Measurements from ENCODE around the gene TNS1. TPM values are rescaled to one million over a fixed set of nuclear protein-coding genes. Genes with fewer than 3 reads are reported as not detected.

The TNS1 gene
- total RNA-seq, 1 donor from 2014 or later, result 219 TPM

DNA sequence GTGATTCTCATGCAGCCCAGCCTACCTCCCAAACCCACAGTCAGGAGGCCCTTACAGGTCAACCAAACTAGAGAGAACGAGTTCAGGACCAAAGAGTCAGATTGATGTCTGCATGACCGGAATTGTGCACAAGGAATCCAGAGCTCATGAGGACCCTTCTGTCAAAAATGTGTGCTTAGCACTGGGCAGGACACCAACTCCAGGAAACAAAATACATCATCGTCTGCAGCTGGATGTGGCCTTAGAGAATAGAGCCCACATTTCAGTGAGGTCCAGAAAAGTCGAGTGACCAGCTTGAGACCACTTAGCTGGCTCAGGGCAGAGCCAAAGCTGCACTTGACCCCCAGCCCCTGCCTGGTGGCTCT, 3.2 kb downstream of the TNS1 start:
- Mint-ChIP-seq H3K27me3 (ENCODE audit: low read depth, unreplicated experiment) (peaks cover 2% of the 10 kb centered on the region), H3K9me3 (ENCODE audit: unreplicated experiment) (peaks cover 2% of the 10 kb centered on the region), H3K4me1 (ENCODE audit: low read depth, unreplicated experiment) (peaks cover 53% of the 10 kb centered on the region), H3K4me3 (ENCODE audit: unreplicated experiment) (no peak overlapping the region), H3K27ac (ENCODE audit: unreplicated experiment) (no peak overlapping the region), H3K36me3 (ENCODE audit: low read depth, unreplicated experiment) (peaks cover 15% of the 10 kb centered on the region)
- FAIRE-seq, result no peak
- H2AFZ ChIP-seq (ENCODE audit: low read depth, low read length), result no peak overlapping the region
- peaks cover 21% of the 10 kb centered on the region for H4K20me1 ChIP-seq (ENCODE audit: insufficient read depth, low read length)
- no peaks in the 10 kb centered on the region for H3K27me3 ChIP-seq (ENCODE audit: insufficient read depth, low read length)
- H3K4me1 ChIP-seq (ENCODE audit: insufficient read depth, low read length), result peaks cover 54% of the 10 kb centered on the region
- H3K9me3 ChIP-seq (ENCODE audit: insufficient read depth, low read depth, low read length), result no peaks in the 10 kb centered on the region
- no peak for TF ChIP-seq EZH2 (IDR thresholded peaks at IDR 0.05; ENCODE audit: insufficient read depth, low read length)
- TF ChIP-seq, protein P1, sequence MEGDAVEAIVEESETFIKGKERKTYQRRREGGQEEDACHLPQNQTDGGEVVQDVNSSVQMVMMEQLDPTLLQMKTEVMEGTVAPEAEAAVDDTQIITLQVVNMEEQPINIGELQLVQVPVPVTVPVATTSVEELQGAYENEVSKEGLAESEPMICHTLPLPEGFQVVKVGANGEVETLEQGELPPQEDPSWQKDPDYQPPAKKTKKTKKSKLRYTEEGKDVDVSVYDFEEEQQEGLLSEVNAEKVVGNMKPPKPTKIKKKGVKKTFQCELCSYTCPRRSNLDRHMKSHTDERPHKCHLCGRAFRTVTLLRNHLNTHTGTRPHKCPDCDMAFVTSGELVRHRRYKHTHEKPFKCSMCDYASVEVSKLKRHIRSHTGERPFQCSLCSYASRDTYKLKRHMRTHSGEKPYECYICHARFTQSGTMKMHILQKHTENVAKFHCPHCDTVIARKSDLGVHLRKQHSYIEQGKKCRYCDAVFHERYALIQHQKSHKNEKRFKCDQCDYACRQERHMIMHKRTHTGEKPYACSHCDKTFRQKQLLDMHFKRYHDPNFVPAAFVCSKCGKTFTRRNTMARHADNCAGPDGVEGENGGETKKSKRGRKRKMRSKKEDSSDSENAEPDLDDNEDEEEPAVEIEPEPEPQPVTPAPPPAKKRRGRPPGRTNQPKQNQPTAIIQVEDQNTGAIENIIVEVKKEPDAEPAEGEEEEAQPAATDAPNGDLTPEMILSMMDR (IDR thresholded peaks at IDR 0.05; ENCODE audit: insufficient read depth, low read depth, low read length), result no peak
- H3K79me2 ChIP-seq (ENCODE audit: insufficient read depth, low read length), result peaks cover 68% of the 10 kb centered on the region
- H3K27ac ChIP-seq (ENCODE audit: low read depth, low read length), result no peak overlapping the region
- H3K9ac ChIP-seq (ENCODE audit: low read length), result no peak overlapping the region
- H3K4me2 ChIP-seq (ENCODE audit: low read length), result peak overlapping the region; percentile 36
- no peak overlapping the region for H3K4me3 ChIP-seq (ENCODE audit: insufficient read depth, low read depth, low read length)
- no peak for DNase-seq (ENCODE audit: low read depth)
- H3K36me3 ChIP-seq (ENCODE audit: insufficient read depth, low read length), result no peaks in the 10 kb centered on the region

DNA sequence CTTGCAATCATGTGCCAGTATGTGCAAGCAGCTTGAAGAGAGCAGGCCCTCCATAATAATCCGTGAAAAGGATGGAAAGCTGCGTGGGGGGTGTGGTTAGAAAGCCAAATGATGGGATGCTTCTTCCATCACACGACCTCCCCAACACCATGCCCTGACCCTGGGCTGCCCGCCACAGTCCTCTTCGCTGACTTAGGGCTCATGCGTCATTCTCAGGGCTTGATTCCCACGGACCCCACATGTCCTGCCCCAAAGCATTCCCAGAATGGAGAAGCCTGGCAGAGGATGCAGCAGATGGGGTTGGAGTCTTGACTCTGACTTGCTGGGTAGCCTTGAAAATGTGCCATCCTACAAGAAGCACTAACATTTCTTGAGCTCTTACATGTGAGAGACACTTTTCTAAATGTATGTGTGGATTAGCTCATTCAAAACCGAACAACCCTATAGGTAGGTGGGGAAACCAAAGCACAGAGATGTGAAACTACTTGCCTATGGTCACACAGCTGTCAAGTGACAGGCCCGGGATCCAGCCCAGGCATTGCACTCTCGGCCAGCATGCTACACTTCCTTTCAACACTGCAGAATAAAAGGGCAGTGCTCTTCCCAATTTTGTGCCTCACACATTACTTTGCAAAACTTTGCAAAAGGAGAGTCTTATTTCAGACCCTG, 3.7 kb downstream of the TNS1 start:
- Histone ChIP-seq H2AFZ (ENCODE audit: low read depth, low read length) (no peak overlapping the region), H3K9me3 (ENCODE audit: insufficient read depth, low read depth, low read length) (no peaks in the 10 kb centered on the region), H3K9ac (ENCODE audit: low read length) (no peak overlapping the region), H3K4me2 (ENCODE audit: low read length) (no peak overlapping the region), H3K4me1 (ENCODE audit: insufficient read depth, low read length) (peaks cover 54% of the 10 kb centered on the region), H3K27ac (ENCODE audit: low read depth, low read length) (no peak overlapping the region), H4K20me1 (ENCODE audit: insufficient read depth, low read length) (peaks cover 21% of the 10 kb centered on the region), H3K79me2 (ENCODE audit: insufficient read depth, low read length) (peaks cover 68% of the 10 kb centered on the region), H3K27me3 (ENCODE audit: insufficient read depth, low read length) (no peaks in the 10 kb centered on the region), H3K36me3 (ENCODE audit: insufficient read depth, low read length) (no peaks in the 10 kb centered on the region), H3K4me3 (ENCODE audit: insufficient read depth, low read depth, low read length) (no peak overlapping the region)
- no peaks in the 10 kb centered on the region for H3K27me3 Mint-ChIP-seq (ENCODE audit: low read depth, unreplicated experiment)
- TF ChIP-seq EZH2 (IDR thresholded peaks at IDR 0.05; ENCODE audit: insufficient read depth, low read length), result no peak
- TF ChIP-seq, protein P1 (IDR thresholded peaks at IDR 0.05; ENCODE audit: insufficient read depth, low read depth, low read length), result no peak
- no peak overlapping the region for H3K4me3 Mint-ChIP-seq (ENCODE audit: unreplicated experiment)
- peaks cover 55% of the 10 kb centered on the region for H3K4me1 Mint-ChIP-seq (ENCODE audit: low read depth, unreplicated experiment)
- peaks cover 15% of the 10 kb centered on the region for H3K36me3 Mint-ChIP-seq (ENCODE audit: low read depth, unreplicated experiment)
- peaks cover 2% of the 10 kb centered on the region for H3K9me3 Mint-ChIP-seq (ENCODE audit: unreplicated experiment)
- DNase-seq (ENCODE audit: low read depth) (no peak), FAIRE-seq (no peak)
- no peak overlapping the region for H3K27ac Mint-ChIP-seq (ENCODE audit: unreplicated experiment)

DNA sequence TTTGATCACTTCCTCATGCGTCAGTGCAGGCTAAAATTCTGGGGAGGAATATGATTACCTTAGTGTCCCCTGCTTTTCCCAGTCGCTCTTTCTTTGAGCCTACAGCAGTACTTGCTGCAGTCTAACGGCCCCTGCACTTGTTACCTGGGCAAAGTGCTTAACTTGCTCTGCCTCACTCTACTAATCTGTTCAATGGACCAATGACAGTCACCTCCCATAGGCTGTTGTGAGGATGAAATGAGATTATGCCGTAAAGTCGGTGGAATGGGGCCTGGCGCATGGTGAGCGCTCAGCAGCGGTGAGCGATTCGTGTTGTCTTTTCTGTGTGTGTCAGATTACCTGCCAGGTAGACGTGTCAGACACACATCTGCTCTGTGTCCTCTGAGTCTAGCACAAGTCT, 5.3 kb downstream of the TNS1 start:
- H3K9me3 Mint-ChIP-seq (ENCODE audit: unreplicated experiment), result peaks cover 2% of the 10 kb centered on the region
- Histone ChIP-seq H3K36me3 (ENCODE audit: insufficient read depth, low read length) (no peaks in the 10 kb centered on the region), H3K79me2 (ENCODE audit: insufficient read depth, low read length) (peaks cover 75% of the 10 kb centered on the region), H3K4me3 (ENCODE audit: insufficient read depth, low read depth, low read length) (no peak overlapping the region), H2AFZ (ENCODE audit: low read depth, low read length) (no peak overlapping the region), H3K27ac (ENCODE audit: low read depth, low read length) (no peak overlapping the region), H3K9me3 (ENCODE audit: insufficient read depth, low read depth, low read length) (no peaks in the 10 kb centered on the region), H3K4me2 (ENCODE audit: low read length) (no peak overlapping the region), H4K20me1 (ENCODE audit: insufficient read depth, low read length) (peaks cover 27% of the 10 kb centered on the region), H3K9ac (ENCODE audit: low read length) (no peak overlapping the region), H3K4me1 (ENCODE audit: insufficient read depth, low read length) (peaks cover 59% of the 10 kb centered on the region), H3K27me3 (ENCODE audit: insufficient read depth, low read length) (no peaks in the 10 kb centered on the region)
- peaks cover 60% of the 10 kb centered on the region for H3K4me1 Mint-ChIP-seq (ENCODE audit: low read depth, unreplicated experiment)
- peaks cover 15% of the 10 kb centered on the region for H3K36me3 Mint-ChIP-seq (ENCODE audit: low read depth, unreplicated experiment)
- FAIRE-seq (no peak), DNase-seq (ENCODE audit: low read depth) (no peak)
- TF ChIP-seq, protein P1 (IDR thresholded peaks at IDR 0.05; ENCODE audit: insufficient read depth, low read depth, low read length), result no peak
- TF ChIP-seq EZH2 (IDR thresholded peaks at IDR 0.05; ENCODE audit: insufficient read depth, low read length), result no peak
- no peak overlapping the region for H3K27ac Mint-ChIP-seq (ENCODE audit: unreplicated experiment)
- no peaks in the 10 kb centered on the region for H3K27me3 Mint-ChIP-seq (ENCODE audit: low read depth, unreplicated experiment)
- no peak overlapping the region for H3K4me3 Mint-ChIP-seq (ENCODE audit: unreplicated experiment)
